HepG2 (cell line): ENCODE measurements around the gene SLC16A1.

Experiments used
- RFXAP ChIP-seq: sonication (generic); formaldehyde crosslinking; IDR thresholded peaks from 2 replicates; pipeline ENCODE4 v1.4.0; 2020; ENCODE audit warnings: missing genetic modification reagents, borderline replicate concordance
- TF ChIP-seq, protein P1 (sequence below): sonication (generic); formaldehyde crosslinking; conservative IDR thresholded peaks from 2 replicates; pipeline ENCODE4 v1.4.0; 2020; ENCODE audit warnings: missing genetic modification reagents

- TF ChIP-seq, protein P1, sequence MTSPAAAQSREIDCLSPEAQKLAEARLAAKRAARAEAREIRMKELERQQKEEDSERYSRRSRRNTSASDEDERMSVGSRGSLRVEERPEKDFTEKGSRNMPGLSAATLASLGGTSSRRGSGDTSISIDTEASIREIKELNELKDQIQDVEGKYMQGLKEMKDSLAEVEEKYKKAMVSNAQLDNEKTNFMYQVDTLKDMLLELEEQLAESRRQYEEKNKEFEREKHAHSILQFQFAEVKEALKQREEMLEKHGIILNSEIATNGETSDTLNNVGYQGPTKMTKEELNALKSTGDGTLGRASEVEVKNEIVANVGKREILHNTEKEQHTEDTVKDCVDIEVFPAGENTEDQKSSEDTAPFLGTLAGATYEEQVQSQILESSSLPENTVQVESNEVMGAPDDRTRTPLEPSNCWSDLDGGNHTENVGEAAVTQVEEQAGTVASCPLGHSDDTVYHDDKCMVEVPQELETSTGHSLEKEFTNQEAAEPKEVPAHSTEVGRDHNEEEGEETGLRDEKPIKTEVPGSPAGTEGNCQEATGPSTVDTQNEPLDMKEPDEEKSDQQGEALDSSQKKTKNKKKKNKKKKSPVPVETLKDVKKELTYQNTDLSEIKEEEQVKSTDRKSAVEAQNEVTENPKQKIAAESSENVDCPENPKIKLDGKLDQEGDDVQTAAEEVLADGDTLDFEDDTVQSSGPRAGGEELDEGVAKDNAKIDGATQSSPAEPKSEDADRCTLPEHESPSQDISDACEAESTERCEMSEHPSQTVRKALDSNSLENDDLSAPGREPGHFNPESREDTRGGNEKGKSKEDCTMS, result no peak
- no peak for TF ChIP-seq RFXAP (CRISPR knock-in tag)
Measured at GRCh38 chr1:112988367-112988766, 32.4 kb upstream of the SLC16A1 start.
